HuH-7 (cell line): ENCODE results near the gene SRRM4.
"Not testable (repeated sequence)": the region's sequence is repeated elsewhere in the genome, so short reads cannot be mapped to it uniquely, and the experiment has no call there.

Experiments used
- DNase-seq: peaks from one replicate; pipeline ENCODE4 v3.0.0; 2011; ENCODE audit warnings: low spot score

The SRRM4 gene

DNA sequence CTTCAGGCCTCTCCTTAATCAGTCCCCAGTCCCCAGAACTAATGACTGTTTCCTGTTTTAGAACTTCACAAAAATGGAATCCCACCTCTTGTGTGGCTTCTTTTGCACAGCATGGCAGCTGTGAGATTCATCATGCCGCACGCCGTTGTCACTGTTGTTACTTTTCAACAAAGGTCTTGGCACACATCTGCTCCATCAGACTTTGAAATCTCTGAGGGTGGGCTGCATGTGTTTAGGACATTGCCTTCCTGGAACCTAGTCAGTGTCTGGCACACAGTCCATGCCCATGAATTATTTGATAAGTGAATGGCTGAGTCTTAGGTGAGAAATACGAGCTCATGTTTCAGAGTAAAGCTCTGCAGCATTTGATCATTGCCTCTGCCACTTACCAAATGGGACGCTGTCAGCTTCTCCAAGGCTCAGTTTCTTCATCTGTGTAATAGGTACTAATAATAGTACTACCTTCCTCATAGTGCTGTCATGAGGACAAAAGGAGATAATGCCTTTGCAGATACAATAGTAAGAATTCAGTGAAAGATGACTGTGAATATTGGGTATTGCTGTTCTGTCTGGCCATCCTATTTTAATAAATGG, 90.4 kb downstream of the SRRM4 start:
- no peak for DNase-seq

DNA sequence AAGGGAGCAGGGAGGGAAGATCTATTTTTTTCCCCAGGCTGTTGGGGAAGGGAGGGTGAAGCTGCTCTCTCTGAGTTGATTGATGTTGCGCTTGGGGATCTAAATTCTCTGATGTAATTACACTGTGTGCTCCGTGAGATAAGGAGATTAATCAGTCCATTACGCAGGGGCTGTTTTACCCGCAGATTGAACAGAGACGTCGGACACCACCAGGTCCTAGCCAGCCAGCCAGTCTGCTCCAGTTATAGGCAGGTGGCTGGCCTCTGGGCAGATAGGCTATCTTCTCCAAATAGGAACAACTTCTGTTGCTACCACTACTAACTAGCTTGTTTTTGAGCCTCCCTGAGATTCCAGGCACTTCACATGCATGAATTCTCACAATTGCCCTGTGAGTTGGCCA, 91.1 kb downstream of the SRRM4 start:
- DNase-seq, result no peak

DNA sequence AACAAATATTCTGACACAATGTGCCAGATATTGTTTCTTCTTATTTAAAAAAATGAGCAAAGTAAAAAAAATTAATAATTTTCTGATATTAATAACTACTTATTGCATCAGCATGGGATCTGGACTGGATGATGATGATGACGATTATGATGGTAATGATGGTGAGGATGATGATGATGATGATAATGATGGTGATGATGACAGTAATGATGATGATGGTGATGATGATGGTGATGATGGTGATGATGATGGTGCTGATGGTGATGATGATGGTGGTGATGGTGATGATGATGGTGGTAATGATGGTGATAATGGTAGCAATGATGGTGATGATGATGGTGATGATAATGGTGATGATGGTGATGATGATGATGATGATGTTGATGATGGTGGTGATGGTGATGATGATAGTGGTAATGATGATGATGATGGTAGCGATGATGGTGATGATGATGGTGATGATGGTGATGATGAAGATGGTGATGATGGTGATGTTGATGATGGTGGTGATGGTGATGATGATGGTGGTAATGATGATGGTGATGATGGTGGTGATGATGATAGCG, 94.0 kb downstream of the SRRM4 start:
- DNase-seq, result no peak

DNA sequence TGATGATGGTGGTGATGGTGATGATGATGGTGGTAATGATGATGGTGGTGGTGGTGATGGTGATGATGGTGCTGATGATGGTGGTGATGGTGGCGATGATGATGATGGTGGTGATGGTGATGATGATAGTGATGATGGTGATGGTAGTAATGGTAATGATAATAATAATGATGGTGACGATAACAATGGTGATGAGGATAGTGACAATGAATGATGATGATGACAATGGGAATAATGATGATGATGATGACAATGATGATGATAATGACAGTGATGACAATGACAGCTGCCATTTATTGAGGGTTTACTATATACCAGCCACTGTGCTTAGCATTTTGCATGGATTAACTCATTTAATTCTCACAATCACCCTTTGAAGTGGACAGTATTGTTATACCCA, 94.6 kb downstream of the SRRM4 start:
- no peak for DNase-seq

DNA sequence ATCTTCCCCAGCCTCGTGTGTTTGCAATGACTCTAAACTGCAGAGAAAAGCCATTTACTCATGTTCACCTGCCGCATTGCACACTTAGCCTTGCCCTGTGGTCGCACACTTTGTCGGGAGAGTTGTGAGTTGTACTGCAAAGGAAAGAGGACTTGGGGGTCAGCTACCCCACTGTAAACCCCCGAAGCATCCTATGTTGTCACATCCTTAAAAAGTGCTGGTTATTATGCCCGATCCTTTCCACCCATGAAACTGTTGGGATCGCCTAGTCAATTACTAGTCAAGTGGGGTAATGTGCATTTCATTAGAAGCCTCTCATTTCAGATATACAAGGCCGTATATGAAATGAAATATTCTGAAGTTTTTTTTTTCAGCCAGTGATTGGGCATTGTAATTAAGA, 98.2 kb downstream of the SRRM4 start:
- no peak for DNase-seq

- DNase-seq, result no peak
Observed at GRCh38 chr12:119082016-119082415, 100.7 kb downstream of the SRRM4 start.

- no peak for DNase-seq
Observed at GRCh38 chr12:119082496-119082895, 101.2 kb downstream of the SRRM4 start.

DNA sequence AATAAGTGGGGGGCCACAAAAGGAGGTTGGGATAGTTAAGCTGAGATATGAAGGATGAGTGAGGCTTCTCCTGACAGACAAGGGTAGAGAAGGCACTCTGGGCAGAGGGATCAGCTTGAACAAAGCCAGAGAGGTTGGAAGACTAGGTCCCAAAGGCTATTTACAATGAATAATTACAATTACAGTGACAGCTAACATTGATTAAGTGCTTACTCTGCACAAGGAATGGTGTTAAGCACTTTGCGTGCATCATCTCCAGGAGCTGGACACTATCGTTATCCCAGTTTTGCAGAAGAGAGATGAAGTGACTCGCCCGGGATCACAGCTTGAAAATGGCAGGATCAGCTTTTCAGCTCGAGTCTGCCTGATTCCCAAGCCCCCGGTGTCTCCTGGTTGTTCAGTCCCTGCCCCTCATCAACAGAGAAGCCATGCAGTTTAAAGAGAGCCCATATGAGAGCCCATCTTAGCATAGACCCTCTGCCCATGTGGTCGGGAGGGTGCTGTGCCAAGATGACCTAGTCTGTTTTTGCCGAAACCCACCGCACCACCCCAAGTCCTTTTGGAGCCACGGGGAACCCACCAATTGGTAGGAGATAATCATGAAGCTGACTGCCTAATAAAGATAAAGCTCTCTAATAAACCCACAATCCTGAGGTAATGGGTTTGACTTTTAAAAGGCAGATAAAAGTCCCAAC, 107.5 kb downstream of the SRRM4 start:
- no peak for DNase-seq

- no peak for DNase-seq
Observed at GRCh38 chr12:119089380-119090013, 108.2 kb downstream of the SRRM4 start.

DNA sequence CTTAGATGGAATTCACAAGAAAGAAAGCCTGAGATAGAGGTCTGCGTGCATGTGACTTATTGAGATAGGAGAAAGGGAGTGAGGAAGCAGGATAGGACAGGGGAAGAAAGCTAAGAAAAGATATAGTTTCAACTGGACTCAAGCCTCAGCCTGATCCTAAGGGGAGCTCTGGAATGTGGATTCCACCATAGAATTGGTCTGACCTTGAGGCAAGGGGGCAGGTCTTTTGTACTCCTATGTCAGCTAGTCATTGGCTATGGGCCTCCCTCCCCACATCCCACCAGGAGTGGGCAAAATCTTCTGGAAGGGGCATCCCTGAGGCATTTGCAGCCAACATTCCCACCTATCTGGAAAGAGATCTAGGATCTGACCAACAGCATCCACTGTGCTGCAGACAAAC, 108.9 kb downstream of the SRRM4 start:
- DNase-seq, result no peak

GRCh38 chr12:119090865-119091264, 109.5 kb downstream of the SRRM4 start:
- DNase-seq, result no peak

GRCh38 chr12:119096429-119097202, 115.3 kb downstream of the SRRM4 start:
- no peak for DNase-seq

DNA sequence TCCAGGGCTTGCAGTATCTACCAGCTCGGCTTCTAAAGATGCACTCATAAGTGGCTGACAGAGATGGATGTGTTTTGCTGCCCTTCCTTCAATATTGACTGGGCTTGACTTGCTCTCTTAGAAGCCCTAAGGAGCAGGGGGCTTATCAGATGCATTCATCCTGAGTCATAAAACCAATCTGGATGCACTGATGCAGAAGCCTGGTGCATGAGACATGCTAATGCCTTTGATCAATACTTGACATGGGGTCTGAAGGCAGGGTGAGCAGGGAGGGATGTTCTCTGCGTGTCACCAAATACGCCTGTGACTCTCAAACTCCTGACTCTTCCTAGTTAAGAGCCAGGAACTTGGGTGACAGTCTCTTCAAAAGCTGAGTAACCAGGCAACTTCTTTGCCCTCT, 119.6 kb downstream of the SRRM4 start:
- DNase-seq, result no peak

DNA sequence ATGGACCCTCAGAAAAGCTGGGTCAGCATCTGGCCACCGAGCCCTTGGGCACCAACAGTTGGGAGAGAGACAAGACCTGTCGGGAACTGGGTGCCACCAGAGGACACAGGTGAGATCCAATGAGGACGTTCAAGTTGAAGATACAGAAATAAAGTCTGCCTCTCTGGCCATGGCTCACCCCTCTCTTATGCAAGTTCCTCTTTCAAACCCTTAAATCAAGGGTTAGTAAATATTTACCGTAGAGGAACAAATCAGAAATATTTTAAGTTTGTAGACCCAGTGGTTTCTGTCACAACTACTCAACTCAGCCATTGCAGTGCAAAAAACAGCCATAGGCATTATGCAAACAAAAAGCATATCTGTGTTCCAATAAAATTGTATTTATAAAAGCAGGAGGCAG, 120.9 kb downstream of the SRRM4 start:
- no peak for DNase-seq

- DNase-seq, result no peak
Observed at GRCh38 chr12:119102714-119103113, 121.4 kb downstream of the SRRM4 start.

DNA sequence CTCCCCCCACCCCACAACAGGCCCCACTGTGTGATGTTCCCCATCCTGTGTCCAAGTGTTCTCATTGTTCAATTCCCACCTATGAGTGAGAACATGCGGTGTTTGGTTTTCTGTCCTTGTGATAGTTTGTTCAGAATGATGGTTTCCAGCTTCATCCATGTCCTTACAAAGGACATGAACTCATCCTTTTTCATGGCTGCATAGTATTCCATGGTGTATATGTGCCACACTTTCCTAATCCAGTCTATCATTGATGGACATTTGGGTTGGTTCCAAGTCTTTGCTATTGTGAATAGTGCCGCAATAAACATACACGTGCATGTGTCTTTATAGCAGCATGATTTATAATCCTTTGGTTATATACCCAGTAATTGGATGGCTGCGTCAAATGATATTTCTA, 123.6 kb downstream of the SRRM4 start:
- not testable (repeated sequence) for DNase-seq

DNA sequence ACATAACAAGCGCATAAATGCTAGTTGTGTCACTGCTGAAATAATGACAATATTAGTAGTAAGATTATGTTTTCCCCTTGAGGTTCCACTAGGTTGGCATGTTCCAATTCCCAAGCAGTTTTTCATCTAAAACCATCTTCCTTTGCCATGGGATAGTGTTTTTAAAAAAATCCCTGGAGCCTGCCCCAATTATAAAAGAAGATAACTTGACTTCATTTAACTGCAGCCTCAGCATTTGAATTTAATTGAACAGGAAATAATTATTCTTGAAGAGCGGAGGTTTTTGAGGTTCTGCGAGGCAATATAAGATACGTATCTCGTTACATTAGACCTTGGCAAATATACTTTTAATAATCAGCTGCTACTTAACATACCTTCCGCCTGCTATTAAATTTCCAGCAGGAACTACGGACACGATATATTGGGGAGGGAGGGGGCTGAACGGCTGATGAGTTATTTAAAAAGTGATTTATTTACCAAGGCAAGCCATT, 132.2 kb downstream of the SRRM4 start:
- DNase-seq, result no peak

GRCh38 chr12:119114294-119114693, 133.0 kb downstream of the SRRM4 start:
- no peak for DNase-seq

- DNase-seq, result peak; percentile 44
Observed at GRCh38 chr12:119115296-119115905, 134.1 kb downstream of the SRRM4 start.

DNA sequence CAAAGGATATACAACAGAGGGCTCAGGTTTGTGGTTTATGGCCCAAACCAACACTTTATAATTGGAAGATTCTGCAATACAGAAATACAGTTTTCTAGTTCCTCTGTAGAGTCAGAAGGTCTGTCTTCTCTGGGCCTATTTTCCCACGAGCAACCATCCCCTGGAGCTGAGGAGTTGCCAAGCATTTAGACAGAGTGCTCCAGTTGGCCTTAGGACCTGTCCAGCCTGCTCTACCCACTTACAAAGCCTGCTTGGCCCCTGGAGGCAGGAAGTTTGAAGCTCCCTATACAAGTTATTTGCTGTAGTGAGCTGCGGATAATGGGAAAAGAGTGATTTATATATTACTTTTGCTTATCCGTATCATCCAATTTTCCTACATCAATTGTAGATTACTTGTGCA, 136.6 kb downstream of the SRRM4 start:
- no peak for DNase-seq

GRCh38 chr12:119118625-119119024, 137.3 kb downstream of the SRRM4 start:
- no peak for DNase-seq

DNA sequence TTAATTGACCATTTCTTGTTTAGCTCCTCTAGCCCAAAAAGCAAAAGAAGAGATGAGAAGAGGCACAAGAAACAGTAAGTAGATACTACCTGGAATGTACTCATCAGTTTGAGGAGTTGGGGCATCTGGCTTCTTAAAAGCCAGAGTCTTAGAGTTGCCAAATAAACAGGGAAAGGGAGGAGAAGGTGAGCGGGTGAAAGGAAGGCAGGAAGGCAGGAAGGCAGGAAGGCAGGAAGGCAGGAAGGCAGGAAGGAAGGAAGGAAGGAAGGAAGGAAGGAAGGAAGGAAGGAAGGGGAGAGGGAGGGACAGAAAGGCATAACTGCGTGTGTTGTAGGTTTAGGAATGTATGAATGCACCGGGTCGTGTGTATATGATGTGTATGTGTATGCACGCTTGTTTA, 140.7 kb downstream of the SRRM4 start:
- DNase-seq, result no peak
